ENCODE data around the gene RAB3D.

DNA sequence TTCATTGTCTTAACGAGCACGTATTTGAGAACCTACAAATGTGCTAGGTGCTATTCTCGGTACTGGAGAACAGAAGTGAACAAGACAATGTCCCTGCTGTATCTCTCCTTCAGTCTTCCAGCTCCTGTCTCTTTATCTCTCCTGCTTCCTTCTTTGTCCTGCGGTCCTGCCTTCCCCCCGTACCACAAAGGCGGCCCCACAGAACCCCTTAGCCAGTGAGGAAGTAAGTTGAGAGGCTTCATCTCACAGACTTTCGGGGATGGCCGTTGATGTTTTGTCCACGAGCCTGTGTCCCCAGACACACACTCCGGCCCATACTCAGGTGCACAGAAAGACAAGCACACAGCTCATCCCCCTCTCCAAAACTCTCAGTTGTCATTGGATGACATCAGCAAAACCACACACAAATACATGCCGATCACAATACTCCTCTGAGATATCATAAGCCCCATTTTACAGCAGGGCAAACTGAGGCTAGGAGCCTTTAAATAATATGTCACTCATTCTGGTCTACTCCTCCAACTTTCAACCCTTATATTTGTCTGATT, 34.5 kb upstream of the RAB3D start:
- TF ChIP-seq, protein P1, sequence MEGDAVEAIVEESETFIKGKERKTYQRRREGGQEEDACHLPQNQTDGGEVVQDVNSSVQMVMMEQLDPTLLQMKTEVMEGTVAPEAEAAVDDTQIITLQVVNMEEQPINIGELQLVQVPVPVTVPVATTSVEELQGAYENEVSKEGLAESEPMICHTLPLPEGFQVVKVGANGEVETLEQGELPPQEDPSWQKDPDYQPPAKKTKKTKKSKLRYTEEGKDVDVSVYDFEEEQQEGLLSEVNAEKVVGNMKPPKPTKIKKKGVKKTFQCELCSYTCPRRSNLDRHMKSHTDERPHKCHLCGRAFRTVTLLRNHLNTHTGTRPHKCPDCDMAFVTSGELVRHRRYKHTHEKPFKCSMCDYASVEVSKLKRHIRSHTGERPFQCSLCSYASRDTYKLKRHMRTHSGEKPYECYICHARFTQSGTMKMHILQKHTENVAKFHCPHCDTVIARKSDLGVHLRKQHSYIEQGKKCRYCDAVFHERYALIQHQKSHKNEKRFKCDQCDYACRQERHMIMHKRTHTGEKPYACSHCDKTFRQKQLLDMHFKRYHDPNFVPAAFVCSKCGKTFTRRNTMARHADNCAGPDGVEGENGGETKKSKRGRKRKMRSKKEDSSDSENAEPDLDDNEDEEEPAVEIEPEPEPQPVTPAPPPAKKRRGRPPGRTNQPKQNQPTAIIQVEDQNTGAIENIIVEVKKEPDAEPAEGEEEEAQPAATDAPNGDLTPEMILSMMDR (IDR thresholded peaks at IDR 0.05) = no peak
- no peak for TF ChIP-seq POLR2A (IDR thresholded peaks at IDR 0.05)

Data from body of pancreas (tissue), 4 donors.